A549 treated with ZK216348 at 1 μM for 4 hours (cell line): ENCODE data around the gene CCL11. TPM values are rescaled to one million over a fixed set of nuclear protein-coding genes. Genes with fewer than 3 reads are reported as not detected.

Source experiments
- total RNA-seq: library from RNA; stranded (reverse); fragments of 200-300 nt; extraction: Qiagen RNA extraction; gene quantifications from 5 replicates; pipeline ENCODE4 v1.2.3, GENCODE V29; 2022; ENCODE audit warnings: low read depth

CCL11 gene
- total RNA-seq: not detected in 5 replicates

DNA sequence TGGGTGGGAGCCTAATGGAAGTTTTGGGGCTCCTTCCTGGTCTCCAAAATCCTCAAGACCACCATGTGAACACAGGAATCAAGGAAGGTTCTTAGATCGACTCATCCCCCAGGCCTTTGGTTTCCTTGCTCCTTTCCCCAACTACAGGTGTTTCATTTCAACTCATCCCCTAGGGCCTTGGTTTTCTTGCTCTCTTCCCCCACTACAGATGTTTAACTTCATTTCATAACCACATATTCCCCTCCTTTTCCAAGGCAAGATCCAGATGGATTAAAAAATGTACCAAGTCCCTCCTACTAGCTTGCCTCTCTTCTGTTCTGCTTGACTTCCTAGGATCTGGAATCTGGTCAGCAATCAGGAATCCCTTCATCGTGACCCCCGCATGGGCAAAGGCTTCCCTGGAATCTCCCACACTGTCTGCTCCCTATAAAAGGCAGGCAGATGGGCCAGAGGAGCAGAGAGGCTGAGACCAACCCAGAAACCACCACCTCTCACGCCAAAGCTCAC lies at the start of gene CCL11:
TSS of gene CCL11 (plus strand) at position 457 of the 507 bp plus-strand sequence. CDS start 67 bp downstream, outside the sequence.

DNA sequence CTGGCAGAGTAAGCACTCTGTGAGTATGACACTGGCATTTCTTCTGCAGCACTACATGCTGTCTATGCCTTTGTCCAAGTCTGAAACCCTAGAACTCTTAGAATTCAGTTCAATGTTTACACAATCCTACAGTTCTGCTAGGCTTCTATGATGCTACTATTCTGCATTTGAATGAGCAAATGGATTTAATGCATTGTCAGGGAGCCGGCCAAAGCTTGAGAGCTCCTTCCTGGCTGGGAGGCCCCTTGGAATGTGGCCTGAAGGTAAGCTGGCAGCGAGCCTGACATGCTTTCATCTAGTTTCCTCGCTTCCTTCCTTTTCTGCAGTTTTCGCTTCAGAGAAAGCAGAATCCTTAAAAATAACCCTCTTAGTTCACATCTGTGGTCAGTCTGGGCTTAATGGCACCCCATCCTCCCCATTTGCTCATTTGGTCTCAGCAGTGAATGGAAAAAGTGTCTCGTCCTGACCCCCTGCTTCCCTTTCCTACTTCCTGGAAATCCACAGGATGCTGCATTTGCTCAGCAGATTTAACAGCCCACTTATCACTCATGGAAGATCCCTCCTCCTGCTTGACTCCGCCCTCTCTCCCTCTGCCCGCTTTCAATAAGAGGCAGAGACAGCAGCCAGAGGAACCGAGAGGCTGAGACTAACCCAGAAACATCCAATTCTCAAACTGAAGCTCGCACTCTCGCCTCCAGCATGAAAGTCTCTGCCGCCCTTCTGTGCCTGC lies 30.7 kb upstream of the CCL11 start, which contains the start of gene CCL2:
TSS of gene CCL2 (plus strand) at position 635 of the 730 bp plus-strand sequence. CDS start at position 700, 65 bp downstream.

DNA sequence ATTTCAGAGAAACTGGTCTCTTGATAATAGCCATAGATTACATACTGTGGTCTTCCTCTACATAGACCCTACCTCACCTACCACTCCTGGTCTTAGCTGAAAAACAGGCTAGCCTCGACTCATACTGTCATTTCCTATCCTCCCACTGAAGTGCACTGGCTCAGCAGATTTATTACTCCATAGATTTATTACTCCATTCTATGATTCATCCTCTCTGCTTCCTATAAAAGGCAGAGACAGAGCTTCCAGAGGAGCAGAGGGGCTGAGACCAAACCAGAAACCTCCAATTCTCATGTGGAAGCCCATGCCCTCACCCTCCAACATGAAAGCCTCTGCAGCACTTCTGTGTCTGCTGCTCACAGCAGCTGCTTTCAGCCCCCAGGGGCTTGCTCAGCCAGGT lies 15.6 kb upstream of the CCL11 start, which contains the start of gene CCL7:
TSS of gene CCL7 (plus strand) at position 253 of the 400 bp plus-strand sequence. CDS start at position 323, 70 bp downstream.

DNA sequence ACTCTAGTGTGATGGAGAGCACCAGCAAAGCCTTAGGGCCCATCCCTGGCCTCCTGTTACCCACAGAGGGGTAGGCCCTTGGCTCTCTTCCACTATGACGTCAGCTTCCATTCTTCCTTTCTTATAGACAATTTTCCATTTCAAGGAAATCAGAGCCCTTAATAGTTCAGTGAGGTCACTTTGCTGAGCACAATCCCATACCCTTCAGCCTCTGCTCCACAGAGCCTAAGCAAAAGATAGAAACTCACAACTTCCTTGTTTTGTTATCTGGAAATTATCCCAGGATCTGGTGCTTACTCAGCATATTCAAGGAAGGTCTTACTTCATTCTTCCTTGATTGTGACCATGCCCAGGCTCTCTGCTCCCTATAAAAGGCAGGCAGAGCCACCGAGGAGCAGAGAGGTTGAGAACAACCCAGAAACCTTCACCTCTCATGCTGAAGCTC lies 33.5 kb downstream of the CCL11 start, which contains the start of gene CCL8:
TSS of gene CCL8 (plus strand) at position 397 of the 445 bp plus-strand sequence. CDS start 67 bp downstream, outside the sequence.

Other genes starting within 250 kb of the CCL11 start
- 12.2 to 27.7 TPM (median 13.8 TPM) in 5 replicates for gene CCL2, start 30.5 kb upstream of the CCL11 start, total RNA-seq
- gene CCL7, start 15.5 kb upstream of the CCL11 start, total RNA-seq: 0.65 TPM in 1 of 5 replicates, not detected in the others
- gene CCL8, start 33.7 kb downstream of the CCL11 start, total RNA-seq: not detected in 5 replicates
- not detected in 5 replicates for gene CCL13, start 70.7 kb downstream of the CCL11 start, total RNA-seq
- not detected in 5 replicates for gene CCL1, start 77.5 kb downstream of the CCL11 start, total RNA-seq